Liver (tissue), 9 donors: ENCODE results near the gene MIOX. TPM values are rescaled to one million over a fixed set of nuclear protein-coding genes. Genes with fewer than 3 reads are reported as not detected.

Experiments
- DNase-seq: peaks from one replicate; pipeline ENCODE4 v3.0.0-alpha.2; 2017; ENCODE audit warnings: low spot score
- H3K27ac ChIP-seq, 2 donors: one replicate each; pipeline ENCODE4 v1.7.0; 2013; ENCODE audit warnings: inconsistent platforms in 2 of 2, low read length in 2 of 2, control low read depth in 1 of 2, low read depth in 1 of 2, mild to moderate bottlenecking in 1 of 2
- H3K27me3 ChIP-seq, 4 donors: one replicate each; pipeline versions ENCODE4 v1.6.1 to v1.7.0; 2013; ENCODE audit warnings: low read length in 3 of 4, inconsistent platforms in 1 of 4, mild to moderate bottlenecking in 1 of 4, moderate library complexity in 1 of 4; ENCODE audit not compliant: control insufficient read depth in 4 of 4, insufficient read depth in 4 of 4
- H3K36me3 ChIP-seq, 4 donors: one replicate each; pipeline versions ENCODE4 v1.6.1 to v1.7.0; 2013; ENCODE audit warnings: low read length in 3 of 4, mild to moderate bottlenecking in 3 of 4, low read depth in 1 of 4, moderate library complexity in 1 of 4; ENCODE audit not compliant: control insufficient read depth in 4 of 4, insufficient read depth in 3 of 4
- H3K4me1 ChIP-seq, 4 donors: one replicate each; pipeline versions ENCODE4 v1.6.1 to v1.7.0; 2013; ENCODE audit warnings: low read length in 3 of 4, mild to moderate bottlenecking in 3 of 4, moderate library complexity in 1 of 4; ENCODE audit not compliant: control insufficient read depth in 4 of 4, insufficient read depth in 4 of 4
- H3K4me3 ChIP-seq, 3 donors: one replicate each; pipeline versions ENCODE4 v1.6.1 to v1.7.0; 2013; ENCODE audit warnings: low read length in 3 of 3, control low read depth in 1 of 3, low read depth in 1 of 3, mild to moderate bottlenecking in 1 of 3
- H3K9ac ChIP-seq, 2 donors: one replicate each; pipeline ENCODE4 v1.7.0; 2013; ENCODE audit warnings: low read length in 2 of 2, mild to moderate bottlenecking in 2 of 2, moderate library complexity in 2 of 2, control low read depth in 1 of 2, low read depth in 1 of 2
- H3K9me3 ChIP-seq, 4 donors: one replicate each; pipeline versions ENCODE4 v1.6.1 to v1.7.0; 2013; ENCODE audit warnings: low read length in 3 of 4; ENCODE audit not compliant: control insufficient read depth in 4 of 4
- EGR1 ChIP-seq, 2 donors: IDR thresholded peaks; 2 replicates each; pipeline ENCODE4 v1.6.1; 2016 to 2018; ENCODE audit warnings: antibody characterized with exemption in 2 of 2, low read depth in 2 of 2
- FOXA1 ChIP-seq: IDR thresholded peaks from 2 replicates; pipeline ENCODE4 v1.6.1; 2016; ENCODE audit warnings: antibody characterized with exemption
- FOXA2 ChIP-seq: IDR thresholded peaks from 2 replicates; pipeline ENCODE4 v1.6.1; 2016; ENCODE audit warnings: antibody characterized with exemption
- GABPA ChIP-seq, 2 donors: IDR thresholded peaks in 1 of 2; conservative IDR thresholded peaks in 1 of 2; 2 replicates each; pipeline ENCODE4 v1.6.1; 2016; ENCODE audit warnings: antibody characterized with exemption in 2 of 2, mild to moderate bottlenecking in 1 of 2, moderate library complexity in 1 of 2
- HNF4A ChIP-seq, 2 donors: conservative IDR thresholded peaks; 2 replicates each; pipeline ENCODE4 v1.6.1; 2016; ENCODE audit warnings: antibody characterized with exemption in 2 of 2, mild to moderate bottlenecking in 2 of 2
- HNF4G ChIP-seq: IDR thresholded peaks from 2 replicates; pipeline ENCODE4 v1.6.1; 2016; ENCODE audit warnings: antibody characterized with exemption
- JUND ChIP-seq, 2 donors: IDR thresholded peaks; 2 replicates each; pipeline ENCODE4 v1.6.1; 2016; ENCODE audit warnings: antibody characterized with exemption in 2 of 2
- NR2F2 ChIP-seq: IDR thresholded peaks from 2 replicates; pipeline ENCODE4 v1.6.1; 2016; ENCODE audit warnings: antibody characterized with exemption
- RAD21 ChIP-seq, 2 donors: IDR thresholded peaks; 2 replicates each; pipeline ENCODE4 v1.6.1; 2016; ENCODE audit warnings: antibody characterized with exemption in 2 of 2, mild to moderate bottlenecking in 2 of 2
- REST ChIP-seq: IDR thresholded peaks from 2 replicates; pipeline ENCODE4 v1.6.1; 2016; ENCODE audit warnings: antibody characterized with exemption, mild to moderate bottlenecking
- RXRA ChIP-seq, 2 donors: IDR thresholded peaks; 2 replicates each; pipeline ENCODE4 v1.6.1; 2017 to 2018; ENCODE audit warnings: antibody characterized with exemption in 2 of 2, mild to moderate bottlenecking in 1 of 2
- SP1 ChIP-seq: IDR thresholded peaks from 2 replicates; pipeline ENCODE4 v1.6.1; 2018; ENCODE audit warnings: antibody characterized with exemption, mild to moderate bottlenecking
- TAF1 ChIP-seq: conservative IDR thresholded peaks from 2 replicates; pipeline ENCODE4 v1.6.1; 2016; ENCODE audit warnings: antibody characterized with exemption, mild to moderate bottlenecking
- YY1 ChIP-seq: IDR thresholded peaks from 2 replicates; pipeline ENCODE4 v1.6.1; 2016; ENCODE audit warnings: antibody characterized with exemption, mild to moderate bottlenecking
- ZBTB33 ChIP-seq: IDR thresholded peaks from 2 replicates; pipeline ENCODE4 v1.6.1; 2016; ENCODE audit warnings: antibody characterized with exemption
- WGBS: extraction: QIAGEN DNeasy Blood & Tissue Kit; methylation state at CpG from one replicate; pipeline ENCODE4 v1.1.7; 2013; 5-methylcytosine and 5-hydroxymethylcytosine counted together
- polyA plus RNA-seq, 2 donors: library from polyadenylated mRNA; stranded (reverse) in 1 of 2; unstranded in 1 of 2; fragments of 200-250 nt in 1 of 2; fragments of >200 nt in 1 of 2; fragmentation: Nextera tagmentation in 1 of 2; extraction: Ambion mirVana in 1 of 2; gene quantifications; one replicate each; pipeline versions ENCODE4 v1.2.1 to v1.2.3, GENCODE V29; 2013 to 2015
- total RNA-seq, 2 donors: library from RNA; depleted of rRNA; stranded (reverse); fragments of >200 nt; gene quantifications; one replicate each; pipeline ENCODE4 v1.2.3, GENCODE V29; 2014
- TF ChIP-seq, protein P1 (sequence below): IDR thresholded peaks from 2 replicates; pipeline ENCODE4 v1.6.1; 2016; ENCODE audit warnings: antibody characterized with exemption
- TF ChIP-seq, protein P2 (sequence below): fragments of 150-350 bp; IDR thresholded peaks from 2 replicates; pipeline ENCODE4 v1.5.1; 2017; ENCODE audit warnings: improper control_type of control experiment, low read depth, low read length; ENCODE audit not compliant: missing input control
- TF ChIP-seq, protein P3 (sequence below): IDR thresholded peaks from 2 replicates; pipeline ENCODE4 v1.6.1; 2016; ENCODE audit warnings: antibody characterized with exemption
- donor health status: healthy.
- donor health status: healthy.
- donor health status: healthy.
- donor health status: healthy.
- donor health status: healthy.

Gene MIOX
- total and polyA plus RNA-seq, 4 donors, result not detected

DNA sequence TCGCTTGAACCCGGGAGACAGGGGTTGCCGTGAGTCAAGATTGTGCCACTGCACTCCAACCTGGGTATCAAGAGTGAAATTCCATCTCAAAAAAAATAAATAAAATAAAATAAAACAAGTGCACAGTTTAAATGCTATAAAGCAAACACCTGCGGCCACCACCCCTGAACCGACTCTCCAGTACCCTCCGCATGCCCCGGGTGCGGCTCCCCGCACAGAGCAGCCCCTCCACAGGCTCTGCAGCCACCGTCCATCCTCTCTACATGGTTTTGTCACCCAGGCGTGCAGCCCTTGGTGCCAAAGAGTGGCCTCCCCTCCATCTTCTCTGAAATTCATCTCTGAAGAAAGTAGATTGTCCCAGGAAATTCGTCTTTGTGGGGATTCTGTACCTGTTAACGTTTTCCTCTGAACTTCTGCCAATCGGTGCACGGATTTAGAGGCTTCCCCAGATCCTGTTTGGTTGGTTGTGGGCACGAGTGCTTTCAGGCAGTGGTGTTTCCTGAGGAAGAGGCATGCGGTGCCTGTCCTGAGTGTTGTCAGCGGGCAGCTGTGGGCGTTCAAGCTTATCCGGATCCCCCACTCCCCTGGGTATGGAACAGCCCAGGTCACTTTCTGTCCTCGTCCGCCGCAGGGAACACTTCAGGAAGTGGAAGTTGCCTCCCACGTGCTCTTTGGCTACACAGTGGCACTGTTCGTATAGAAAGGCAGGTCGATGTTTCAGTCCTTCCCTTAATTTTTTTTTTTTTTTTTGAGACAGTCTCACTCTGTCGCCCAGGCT, 4.1 kb downstream of the MIOX start:
- no peaks in the 10 kb centered on the region for H3K27me3 ChIP-seq
- 70% methylated on average over 27 of the region's 27 CpGs for WGBS
- no peak overlapping the region for H3K4me3 ChIP-seq
- no peak for TF ChIP-seq HNF4G
- no peak for TF ChIP-seq FOXA2
- no peak for TF ChIP-seq ZBTB33
- TF ChIP-seq EGR1 (IDR thresholded peaks at IDR 0.05; ENCODE audit: low read depth in 2 of 2), result no peak
- no peak for TF ChIP-seq SP1
- TF ChIP-seq NR2F2, result no peak
- TF ChIP-seq HNF4A (conservative IDR thresholded peaks at IDR 0.05), result no peak
- TF ChIP-seq, protein P1, sequence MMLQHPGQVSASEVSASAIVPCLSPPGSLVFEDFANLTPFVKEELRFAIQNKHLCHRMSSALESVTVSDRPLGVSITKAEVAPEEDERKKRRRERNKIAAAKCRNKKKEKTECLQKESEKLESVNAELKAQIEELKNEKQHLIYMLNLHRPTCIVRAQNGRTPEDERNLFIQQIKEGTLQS, result no peak
- no peak for TF ChIP-seq JUND (IDR thresholded peaks at IDR 0.05)
- no peak for TF ChIP-seq TAF1
- TF ChIP-seq RAD21 (IDR thresholded peaks at IDR 0.05), result no peak
- no peak for TF ChIP-seq GABPA (IDR thresholded peaks at IDR 0.05 in 1 of 2, conservative IDR thresholded peaks at IDR 0.05 in 1 of 2)
- TF ChIP-seq, protein P2, sequence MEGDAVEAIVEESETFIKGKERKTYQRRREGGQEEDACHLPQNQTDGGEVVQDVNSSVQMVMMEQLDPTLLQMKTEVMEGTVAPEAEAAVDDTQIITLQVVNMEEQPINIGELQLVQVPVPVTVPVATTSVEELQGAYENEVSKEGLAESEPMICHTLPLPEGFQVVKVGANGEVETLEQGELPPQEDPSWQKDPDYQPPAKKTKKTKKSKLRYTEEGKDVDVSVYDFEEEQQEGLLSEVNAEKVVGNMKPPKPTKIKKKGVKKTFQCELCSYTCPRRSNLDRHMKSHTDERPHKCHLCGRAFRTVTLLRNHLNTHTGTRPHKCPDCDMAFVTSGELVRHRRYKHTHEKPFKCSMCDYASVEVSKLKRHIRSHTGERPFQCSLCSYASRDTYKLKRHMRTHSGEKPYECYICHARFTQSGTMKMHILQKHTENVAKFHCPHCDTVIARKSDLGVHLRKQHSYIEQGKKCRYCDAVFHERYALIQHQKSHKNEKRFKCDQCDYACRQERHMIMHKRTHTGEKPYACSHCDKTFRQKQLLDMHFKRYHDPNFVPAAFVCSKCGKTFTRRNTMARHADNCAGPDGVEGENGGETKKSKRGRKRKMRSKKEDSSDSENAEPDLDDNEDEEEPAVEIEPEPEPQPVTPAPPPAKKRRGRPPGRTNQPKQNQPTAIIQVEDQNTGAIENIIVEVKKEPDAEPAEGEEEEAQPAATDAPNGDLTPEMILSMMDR, result no peak
- no peak for TF ChIP-seq RXRA (IDR thresholded peaks at IDR 0.05)
- TF ChIP-seq, protein P3, sequence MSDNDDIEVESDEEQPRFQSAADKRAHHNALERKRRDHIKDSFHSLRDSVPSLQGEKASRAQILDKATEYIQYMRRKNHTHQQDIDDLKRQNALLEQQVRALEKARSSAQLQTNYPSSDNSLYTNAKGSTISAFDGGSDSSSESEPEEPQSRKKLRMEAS, result no peak
- TF ChIP-seq YY1, result no peak
- TF ChIP-seq FOXA1, result no peak
- TF ChIP-seq REST, result no peak
- peaks cover 0 to 3% (median under 1%) of the 10 kb centered on the region in 4 donors for H3K4me1 ChIP-seq
- H3K9ac ChIP-seq, result no peak overlapping the region
- no peak overlapping the region for H3K27ac ChIP-seq
- no peak for DNase-seq
- no peaks in the 10 kb centered on the region for H3K9me3 ChIP-seq
- H3K36me3 ChIP-seq, result no peaks in the 10 kb centered on the region
